Vagina (tissue), 2 donors: ENCODE measurements around the gene MEIS3.

Source experiments
- POLR2A ChIP-seq, 2 donors: fragments of 450-650 bp; IDR thresholded peaks; one replicate each; pipeline ENCODE4 v1.6.1; 2017; ENCODE audit warnings: antibody characterized with exemption in 2 of 2, mild to moderate bottlenecking in 2 of 2, moderate library complexity in 2 of 2
- POLR2AphosphoS5 ChIP-seq, 2 donors: sonication (generic); formaldehyde crosslinking; IDR thresholded peaks; one replicate each; pipeline ENCODE4 v1.9.0; 2017; ENCODE audit warnings: antibody characterized with exemption in 2 of 2, mild to moderate bottlenecking in 2 of 2, low read depth in 1 of 2; ENCODE audit not compliant: insufficient read depth in 1 of 2
- TF ChIP-seq, protein P1 (sequence below), 3 experiments: fragments of 450-650 bp in 2 of 3; fragments of 200-600 bp in 1 of 3; sonication (generic) in 1 of 3; IDR thresholded peaks; one replicate each; pipeline ENCODE4 v1.5.1; 2017 to 2019; ENCODE audit warnings: antibody characterized with exemption in 3 of 3, mild to moderate bottlenecking in 2 of 3, moderate library complexity in 2 of 3

DNA sequence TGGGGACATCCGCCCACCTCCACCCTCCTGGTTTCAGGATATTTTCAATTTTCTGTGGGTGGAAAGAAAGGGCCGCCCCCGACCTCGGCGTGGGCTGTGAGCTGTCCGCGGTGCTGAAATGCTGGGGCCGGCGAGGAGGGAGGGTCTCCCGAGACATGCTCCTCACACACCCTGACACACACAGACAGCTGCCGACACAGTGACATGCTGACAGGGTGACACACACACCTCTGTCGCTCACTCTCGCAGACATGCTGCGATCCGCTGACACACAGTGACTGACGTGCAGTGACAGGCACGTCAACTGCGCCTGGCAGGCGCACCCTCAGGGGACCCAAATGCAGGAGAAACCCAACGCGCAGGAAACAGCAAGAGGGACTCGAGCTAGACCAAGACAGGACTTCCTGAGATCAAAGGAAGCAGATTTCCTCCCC is 25.1 kb upstream of the MEIS3 start:
- TF ChIP-seq, protein P1, sequence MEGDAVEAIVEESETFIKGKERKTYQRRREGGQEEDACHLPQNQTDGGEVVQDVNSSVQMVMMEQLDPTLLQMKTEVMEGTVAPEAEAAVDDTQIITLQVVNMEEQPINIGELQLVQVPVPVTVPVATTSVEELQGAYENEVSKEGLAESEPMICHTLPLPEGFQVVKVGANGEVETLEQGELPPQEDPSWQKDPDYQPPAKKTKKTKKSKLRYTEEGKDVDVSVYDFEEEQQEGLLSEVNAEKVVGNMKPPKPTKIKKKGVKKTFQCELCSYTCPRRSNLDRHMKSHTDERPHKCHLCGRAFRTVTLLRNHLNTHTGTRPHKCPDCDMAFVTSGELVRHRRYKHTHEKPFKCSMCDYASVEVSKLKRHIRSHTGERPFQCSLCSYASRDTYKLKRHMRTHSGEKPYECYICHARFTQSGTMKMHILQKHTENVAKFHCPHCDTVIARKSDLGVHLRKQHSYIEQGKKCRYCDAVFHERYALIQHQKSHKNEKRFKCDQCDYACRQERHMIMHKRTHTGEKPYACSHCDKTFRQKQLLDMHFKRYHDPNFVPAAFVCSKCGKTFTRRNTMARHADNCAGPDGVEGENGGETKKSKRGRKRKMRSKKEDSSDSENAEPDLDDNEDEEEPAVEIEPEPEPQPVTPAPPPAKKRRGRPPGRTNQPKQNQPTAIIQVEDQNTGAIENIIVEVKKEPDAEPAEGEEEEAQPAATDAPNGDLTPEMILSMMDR (IDR thresholded peaks at IDR 0.05) = no peak
- TF ChIP-seq POLR2AphosphoS5 (IDR thresholded peaks at IDR 0.05; ENCODE audit: insufficient read depth in 1 of 2, low read depth in 1 of 2) (no peak), POLR2A (IDR thresholded peaks at IDR 0.05) (no peak)
